GM12878 (cell line): Measurements from ENCODE around the gene CACNA1G. TPM values are rescaled to one million over a fixed set of nuclear protein-coding genes. Genes with fewer than 3 reads are reported as not detected.

Source experiments
- ATAC-seq: fragments of 200-7000 bp; cut with Tn5 transposase; 3 replicates; pipeline ENCODE4 v1.9.1; 2020; ENCODE audit warnings: mild to moderate bottlenecking, moderate library complexity
- BruUV-seq: library from RNA; stranded (reverse); fragments of 400-500 nt; replicated peaks from 2 replicates; lab custom pipeline; 2021; lab: Mats Ljungman, UMichigan
- CTCF ChIA-PET: fragments of 300-600 bp; sonication (Branson Sonifier 250); formaldehyde crosslinking; extraction: SDS; loops from one replicate; lab custom pipeline; 2021; ENCODE audit warnings: inconsistent platforms; lab: Yijun Ruan, JAX
- POLR2A ChIA-PET: fragments of 350-600 bp; formaldehyde crosslinking; extraction: SDS; loops from one replicate; lab custom pipeline; 2021; ENCODE audit warnings: inconsistent platforms; lab: Charles Lee
- RAD21 ChIA-PET: fragments of 300-600 bp; sonication (Branson Sonifier 250); formaldehyde crosslinking; loops from one replicate; lab custom pipeline; 2023; ENCODE audit warnings: antibody characterized with exemption; ENCODE audit not compliant: unreplicated experiment; lab: Charles Lee
- SMC1A ChIA-PET: fragments of 300-600 bp; sonication (Branson Sonifier 250); formaldehyde crosslinking; loops from one replicate; lab custom pipeline; 2023; ENCODE audit not compliant: unreplicated experiment, uncharacterized antibody; lab: Charles Lee
- DNase-seq: peaks from one replicate; pipeline ENCODE4 v3.0.0-alpha.2; 2011; ENCODE audit warnings: low read depth, low spot score
- FAIRE-seq: peaks from 3 replicates; lab custom pipeline; 2011; peaks lifted over from hg19 to GRCh38; lab: Jason Lieb, UNC
- H2AFZ ChIP-seq: 2 replicates; pipeline ENCODE4 v1.6.0; 2011; ENCODE audit warnings: low read depth, low read length, control low read depth; ENCODE audit not compliant: control insufficient read depth
- H3K27ac ChIP-seq: 2 replicates; pipeline ENCODE4 v1.5.1; 2011; ENCODE audit warnings: control low read depth; ENCODE audit not compliant: control insufficient read depth, insufficient read depth
- H3K27me3 ChIP-seq, 2 experiments: replicated peaks in 1 of 2; 2 replicates each; pipeline versions ENCODE4 v1.6.0 to v1.6.1; 2011; ENCODE audit warnings: low read length in 1 of 2; ENCODE audit not compliant: control insufficient read depth in 2 of 2, insufficient read depth in 2 of 2
- H3K36me3 ChIP-seq, 2 experiments: 2 replicates each; pipeline ENCODE4 v1.5.1; 2011; ENCODE audit warnings: low read length in 1 of 2; ENCODE audit not compliant: control insufficient read depth in 2 of 2, insufficient read depth in 2 of 2
- H3K4me1 ChIP-seq: 2 replicates; pipeline ENCODE4 v1.6.1; 2011; ENCODE audit warnings: mild to moderate bottlenecking, low read length, moderate library complexity, mixed read lengths; ENCODE audit not compliant: control insufficient read depth, insufficient read depth
- H3K4me2 ChIP-seq: 2 replicates; pipeline ENCODE4 v1.6.0; 2011; ENCODE audit warnings: control low read depth; ENCODE audit not compliant: control insufficient read depth, insufficient read depth
- H3K4me3 ChIP-seq: fragments of 200-600 bp; sonication (generic); 2 replicates; pipeline ENCODE4 v1.5.1; 2016
- H3K79me2 ChIP-seq: 2 replicates; pipeline ENCODE4 v1.6.0; 2011; ENCODE audit warnings: low read length; ENCODE audit not compliant: control insufficient read depth, insufficient read depth
- H3K9ac ChIP-seq: 2 replicates; pipeline ENCODE4 v1.8.0; 2011; ENCODE audit warnings: low read length, control low read depth, mixed read lengths; ENCODE audit not compliant: control insufficient read depth, insufficient read depth
- H3K9me3 ChIP-seq: replicated peaks from 3 replicates; pipeline ENCODE4 v1.5.1; 2011; ENCODE audit warnings: mild to moderate bottlenecking, low read length; ENCODE audit not compliant: control insufficient read depth, insufficient read depth
- H4K20me1 ChIP-seq: 2 replicates; pipeline ENCODE4 v1.6.0; 2011; ENCODE audit not compliant: control insufficient read depth, insufficient read depth
- ATF3 ChIP-seq: IDR thresholded peaks from 2 replicates; pipeline ENCODE4 v1.6.1; 2011; ENCODE audit warnings: low read depth, mild to moderate bottlenecking, low read length, moderate library complexity, borderline replicate concordance; ENCODE audit errors: extremely low read depth
- EED ChIP-seq: sonication (generic); IDR thresholded peaks from 2 replicates; pipeline ENCODE4 v1.6.1; 2016; ENCODE audit warnings: antibody characterized with exemption, low read depth
- EP300 ChIP-seq, 2 experiments: fragments of 150-350 bp in 1 of 2; IDR thresholded peaks; 2 replicates each; pipeline ENCODE4 v1.6.1; 2011 to 2012; ENCODE audit warnings: low read depth in 2 of 2, low read length in 2 of 2, borderline replicate concordance in 1 of 2, improper control_type of control experiment in 1 of 2, inconsistent platforms in 1 of 2; ENCODE audit not compliant: control insufficient read depth in 1 of 2
- POLR2A ChIP-seq: IDR thresholded peaks from 2 replicates; pipeline ENCODE4 v1.6.1; 2011; ENCODE audit warnings: low read depth, mild to moderate bottlenecking, low read length
- POLR2AphosphoS5 ChIP-seq: IDR thresholded peaks from 2 replicates; pipeline ENCODE4 v1.6.1; 2011; ENCODE audit warnings: mild to moderate bottlenecking, low read length, inconsistent platforms
- RAD21 ChIP-seq: IDR thresholded peaks from 2 replicates; pipeline ENCODE4 v1.6.1; 2011; ENCODE audit warnings: mild to moderate bottlenecking, low read depth, low read length, moderate library complexity; ENCODE audit not compliant: insufficient read depth
- SMAD1 ChIP-seq: fragments of 450-650 bp; IDR thresholded peaks from 2 replicates; pipeline ENCODE4 v1.6.1; 2018; ENCODE audit warnings: mild to moderate bottlenecking, low read depth; ENCODE audit not compliant: partially characterized antibody
- SMAD5 ChIP-seq: IDR thresholded peaks from 2 replicates; pipeline ENCODE4 v1.6.1; 2016; ENCODE audit warnings: antibody characterized with exemption, low read depth
- TCF7 ChIP-seq: IDR thresholded peaks from 2 replicates; pipeline ENCODE4 v1.6.1; 2014; ENCODE audit warnings: antibody characterized with exemption, borderline replicate concordance
- ZNF274 ChIP-seq: IDR thresholded peaks from one replicate; pipeline ENCODE4 v1.8.0; 2011; ENCODE audit not compliant: insufficient read length, insufficient read depth
- ZNF384 ChIP-seq: IDR thresholded peaks from 2 replicates; pipeline ENCODE4 v1.6.1; 2012; ENCODE audit warnings: low read depth, mild to moderate bottlenecking, low read length, improper control_type of control experiment, borderline replicate concordance
- WGBS: methylation state at CpG from one replicate; pipeline ENCODE4 v1.1.6; 2016; ENCODE audit warnings: low lambda C conversion rate; ENCODE audit not compliant: insufficient replicate concordance, insufficient coverage; ENCODE audit errors: missing lambda C conversion rate; 5-methylcytosine and 5-hydroxymethylcytosine counted together
- in situ Hi-C: fragments of 300-500 bp; cut with MboI; formaldehyde crosslinking; loops from 9 replicates; pipeline ENCODE4 v1.14.3; 2018; ENCODE audit warnings: mixed read lengths
- intact Hi-C: fragments of 100-400 bp; cut with micrococcal nuclease; formaldehyde crosslinking; loops from one replicate; pipeline ENCODE4 v1.14.2; 2022; ENCODE audit not compliant: unreplicated experiment
- polyA plus RNA-seq, 11 experiments: library from polyadenylated mRNA; depleted of rRNA in 4 of 11; unstranded in 6 of 11; stranded (reverse) in 5 of 11; fragments of >200 nt; fragmentation: Nextera tagmentation in 4 of 11; fragmentation: Illumina TruSeq in 1 of 11; extraction: Ambion mirVana in 4 of 11; extraction: Trizol in 1 of 11; gene quantifications; 1 replicate in 1 of 11; 2 replicates in 10 of 11; pipeline versions ENCODE4 v1.2.1 to v1.2.3, GENCODE V29; 2011 to 2016; ENCODE audit warnings: inconsistent platforms in 2 of 11, missing spikeins in 2 of 11, low read depth in 1 of 11
- total RNA-seq, 4 experiments: library from RNA; depleted of rRNA in 3 of 4; stranded (reverse); fragments of >200 nt in 3 of 4; fragmentation: Illumina TruSeq in 1 of 4; extraction: Trizol in 1 of 4; gene quantifications; 2 replicates each; pipeline versions ENCODE4 v1.2.1 to v1.2.3, GENCODE V29; 2013 to 2021

The CACNA1G gene
- total and polyA plus RNA-seq, 10 of the 15 experiments (the other 5 are each of a cell fraction or from before 2014, with no cell fraction given): 0.03 to 0.15 TPM; not detected in 8

- H3K9me3 ChIP-seq: no peaks in the 10 kb centered on the region
- no peak overlapping the region for H3K9ac ChIP-seq
- no peaks in the 10 kb centered on the region for H4K20me1 ChIP-seq
- FAIRE-seq (no peak), ATAC-seq (no peak), DNase-seq (no peak)
- no peak for TF ChIP-seq POLR2A
- TF ChIP-seq RAD21: no peak
- TF ChIP-seq SMAD5: no peak
- TF ChIP-seq TCF7: no peak
- no peak for TF ChIP-seq EED
- no peak for TF ChIP-seq EP300 (IDR thresholded peaks at IDR 0.05; ENCODE audit: borderline replicate concordance in 1 of 2, control insufficient read depth in 1 of 2, low read depth in 2 of 2, low read length in 2 of 2)
- TF ChIP-seq ATF3: no peak
- no peak for TF ChIP-seq ZNF384
- no peak for TF ChIP-seq ZNF274
- TF ChIP-seq POLR2AphosphoS5: no peak
- TF ChIP-seq SMAD1: no peak
- no TSS peak for BruUV-seq
- no peaks in the 10 kb centered on the region for H3K79me2 ChIP-seq
- WGBS: 77% methylated on average over 13 of the region's 13 CpGs
- no peak overlapping the region for H3K4me2 ChIP-seq
- no peaks in the 10 kb centered on the region for H3K27me3 ChIP-seq
- ChIA-PET RAD21 (no interaction called here), SMC1A (no interaction called here), POLR2A (no interaction called here), CTCF (interaction anchor here (0.6 to 1.1 kb wide), 2 partner anchors 40 to 135 kb away, joined by 3 to 4 read pairs; partner anchors contain the start of gene RSAD1)
- intact Hi-C loops (no loop called here), in situ Hi-C loops (no loop called here)
- H3K36me3 ChIP-seq: no peaks in the 10 kb centered on the region
- no peak overlapping the region for H3K4me3 ChIP-seq
- no peak overlapping the region for H2AFZ ChIP-seq
- H3K27ac ChIP-seq: no peak overlapping the region
- no peaks in the 10 kb centered on the region for H3K4me1 ChIP-seq
These were observed 42.0 kb upstream of the CACNA1G start for GRCh38 chr17:50518384-50519023.
